Measurements from ENCODE around the gene TEX19.

The TEX19 gene

GRCh38 chr17:82322526-82323453 lies 36.3 kb upstream of the TEX19 start:
- no peak for DNase-seq

- DNase-seq, result no peak
These were observed 35.4 kb upstream of the TEX19 start for GRCh38 chr17:82323514-82324234.

GRCh38 chr17:82324566-82325285 lies 34.3 kb upstream of the TEX19 start:
- no peak for DNase-seq

GRCh38 chr17:82325286-82326180 lies 33.5 kb upstream of the TEX19 start:
- DNase-seq, result no peak

- no peak for DNase-seq
These were observed 31.8 kb upstream of the TEX19 start for GRCh38 chr17:82327289-82327688.

GRCh38 chr17:82327757-82328140 lies 31.3 kb upstream of the TEX19 start:
- DNase-seq, result no peak

GRCh38 chr17:82328141-82328993 lies 30.7 kb upstream of the TEX19 start:
- DNase-seq, result no peak

- no peak for DNase-seq
These were observed 30.0 kb upstream of the TEX19 start for GRCh38 chr17:82328994-82329507.

- DNase-seq, result no peak
These were observed 29.2 kb upstream of the TEX19 start for GRCh38 chr17:82329683-82330321.

- DNase-seq, result no peak
These were observed 28.5 kb upstream of the TEX19 start for GRCh38 chr17:82330322-82331239.

- no peak for DNase-seq
These were observed 27.6 kb upstream of the TEX19 start for GRCh38 chr17:82331345-82331939.

GRCh38 chr17:82332669-82333278 lies 26.3 kb upstream of the TEX19 start:
- DNase-seq, result peak; percentile 39

- DNase-seq, result peak; percentile 39
These were observed 25.5 kb upstream of the TEX19 start, which contains the start of gene SECTM1 for GRCh38 chr17:82333279-82334171. Gene SECTM1, minus strand, starts transcription at chr17:82333766. Its CDS starts 6,526 bp downstream, at chr17:82327240.

GRCh38 chr17:82334204-82334621 lies 24.8 kb upstream of the TEX19 start:
- DNase-seq, result no peak

GRCh38 chr17:82334622-82335394 lies 24.2 kb upstream of the TEX19 start:
- peak; percentile 31 for DNase-seq

GRCh38 chr17:82338858-82339633 lies 20.0 kb upstream of the TEX19 start:
- DNase-seq, result no peak
